KBM-7 (cell line): ENCODE measurements around the gene OSBPL9.
"Not testable (repeated sequence)": the region's sequence is repeated elsewhere in the genome, so short reads cannot be mapped to it uniquely, and the experiment has no call there.

Experiments used
- DNase-seq: peaks from one replicate; pipeline ENCODE4 v3.0.0-alpha.2; 2015
- in situ Hi-C: fragments of 300-500 bp; cut with MboI; formaldehyde crosslinking; loops from 2 replicates; pipeline ENCODE4 v1.14.3; 2020; ENCODE audit warnings: low sequenced_read_pairs, low pct_unique_long_range_greater_than_20kb, mixed read lengths

The OSBPL9 gene

DNA sequence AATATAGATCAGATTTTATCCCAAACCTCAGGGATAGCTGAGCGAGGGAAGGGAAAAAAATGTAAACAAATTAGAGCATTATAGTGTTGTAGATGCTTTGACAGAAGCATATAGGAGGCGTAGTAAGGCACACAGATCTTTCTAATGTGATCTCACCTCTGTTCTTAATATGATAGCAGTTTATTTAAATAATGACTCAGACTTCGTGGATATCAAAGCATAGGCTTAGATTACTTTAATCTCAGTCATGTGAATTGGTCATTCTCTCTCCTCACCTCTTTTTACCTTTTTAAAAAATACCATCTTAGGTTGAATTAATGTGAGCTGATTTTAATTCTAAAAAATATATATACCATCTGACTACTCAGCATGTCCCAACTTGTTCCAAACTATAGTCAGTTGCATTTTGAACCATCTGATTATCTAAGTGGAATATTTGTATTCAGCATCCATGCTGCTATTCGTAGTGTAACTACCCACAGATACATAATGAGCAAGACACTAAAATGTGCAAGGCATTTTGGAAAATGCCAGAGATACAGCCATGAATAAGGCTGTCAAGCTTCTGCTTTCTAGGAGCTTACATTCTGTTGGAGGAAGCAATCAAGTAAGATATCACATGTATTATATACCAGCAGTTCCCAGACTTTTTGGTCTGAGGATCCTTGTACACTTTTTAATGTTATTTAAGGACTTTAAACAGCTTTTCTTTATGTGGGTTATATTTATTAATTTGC, 76.7 kb downstream of the OSBPL9 start:
- in situ Hi-C loops = no loop called here
- DNase-seq = peak; percentile 22

DNA sequence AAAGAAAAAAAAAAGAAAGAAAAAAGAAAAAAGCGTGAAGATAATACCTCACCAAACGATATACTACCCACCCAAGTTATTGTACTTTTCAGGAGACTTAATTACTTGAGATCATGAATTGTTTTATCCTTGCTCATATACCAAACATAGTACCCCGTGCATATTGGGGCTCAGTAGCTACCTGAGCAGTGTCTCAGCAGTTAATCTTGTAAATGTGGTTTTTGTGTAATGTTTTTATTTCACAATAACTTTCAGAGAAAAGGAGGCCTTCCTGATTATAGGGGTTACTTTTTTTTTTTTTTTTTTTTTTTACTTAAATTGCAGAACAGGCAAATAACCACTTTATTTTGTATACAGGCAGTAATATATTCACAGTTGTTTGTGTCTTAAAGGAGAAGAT, 80.3 kb downstream of the OSBPL9 start:
- no peak for DNase-seq
- in situ Hi-C loops = no loop called here

DNA sequence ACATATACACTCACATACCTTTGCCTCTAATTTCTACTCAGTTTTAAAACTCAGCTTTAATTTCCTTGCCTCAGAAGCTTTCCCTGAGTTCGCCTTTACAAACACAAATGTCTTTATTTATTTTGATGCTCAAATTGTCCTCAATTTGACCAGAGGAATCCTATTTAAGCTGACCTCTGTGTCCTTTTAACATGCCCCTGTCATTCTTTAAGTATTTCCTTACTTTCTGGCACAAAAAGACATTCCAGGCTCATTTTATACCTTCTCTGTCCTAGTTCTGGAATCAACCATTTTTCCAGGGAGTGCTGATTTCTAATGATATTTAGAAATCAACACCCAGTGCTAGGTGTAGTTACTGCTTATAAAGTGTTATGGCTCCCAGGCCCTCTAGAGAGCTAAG, 82.5 kb downstream of the OSBPL9 start:
- no peak for DNase-seq
- in situ Hi-C loops = no loop called here

DNA sequence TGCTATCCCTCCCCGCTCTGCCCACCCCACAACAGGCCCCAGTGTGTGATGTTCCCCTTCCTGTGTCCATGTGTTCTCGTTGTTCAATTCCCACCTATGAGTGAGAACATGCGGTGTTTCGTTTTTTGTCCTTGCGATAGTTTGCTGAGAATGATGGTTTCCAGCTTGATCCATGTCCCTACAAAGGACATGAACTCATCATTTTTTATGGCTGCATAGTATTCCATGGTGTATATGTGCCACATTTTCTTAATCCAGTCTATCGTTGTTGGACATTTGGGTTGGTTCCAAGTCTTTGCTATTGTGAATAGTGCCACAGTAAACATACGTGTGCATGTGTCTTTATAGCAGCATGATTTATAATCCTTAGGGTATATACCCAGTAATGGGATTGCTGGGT, 84.9 kb downstream of the OSBPL9 start:
- in situ Hi-C loops, DNase-seq: not testable (repeated sequence)

DNA sequence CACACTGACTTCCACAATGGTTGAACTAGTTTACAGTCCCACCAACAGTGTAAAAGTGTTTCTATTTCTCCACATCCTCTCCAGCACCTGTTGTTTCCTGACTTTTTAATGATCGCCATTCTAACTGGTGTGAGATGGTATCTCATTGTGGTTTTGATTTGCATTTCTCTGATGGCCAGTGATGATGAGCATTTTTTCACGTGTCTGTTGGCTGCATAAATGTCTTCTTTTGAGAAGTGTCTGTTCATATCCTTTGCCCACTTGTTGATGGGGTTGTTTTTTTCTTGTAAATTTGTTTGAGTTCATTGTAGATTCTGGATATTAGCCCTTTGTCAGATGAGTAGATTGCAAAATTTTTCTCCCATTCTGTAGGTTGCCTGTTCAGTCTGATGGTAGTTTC, 85.3 kb downstream of the OSBPL9 start:
- in situ Hi-C loops, DNase-seq: not testable (repeated sequence)

DNA sequence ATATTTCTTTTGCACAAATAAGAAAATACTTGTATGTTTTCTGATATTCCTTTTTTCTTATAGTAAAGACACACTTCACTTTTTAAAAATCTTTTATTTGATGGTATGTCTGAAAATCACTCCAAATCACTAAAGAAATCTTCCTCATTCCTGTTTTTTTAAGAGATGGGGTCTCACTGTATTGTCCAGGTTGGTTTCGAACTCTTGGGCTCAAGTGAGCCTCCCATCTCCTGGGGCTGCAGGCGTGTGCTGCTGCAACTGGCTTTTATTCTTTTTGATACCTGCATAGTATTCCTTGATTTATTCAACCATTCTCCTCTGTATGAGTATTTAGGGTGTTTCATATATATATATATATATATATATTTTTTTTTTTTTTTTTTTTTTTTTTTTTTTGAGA, 88.1 kb downstream of the OSBPL9 start:
- no peak for DNase-seq
- in situ Hi-C loops = no loop called here

DNA sequence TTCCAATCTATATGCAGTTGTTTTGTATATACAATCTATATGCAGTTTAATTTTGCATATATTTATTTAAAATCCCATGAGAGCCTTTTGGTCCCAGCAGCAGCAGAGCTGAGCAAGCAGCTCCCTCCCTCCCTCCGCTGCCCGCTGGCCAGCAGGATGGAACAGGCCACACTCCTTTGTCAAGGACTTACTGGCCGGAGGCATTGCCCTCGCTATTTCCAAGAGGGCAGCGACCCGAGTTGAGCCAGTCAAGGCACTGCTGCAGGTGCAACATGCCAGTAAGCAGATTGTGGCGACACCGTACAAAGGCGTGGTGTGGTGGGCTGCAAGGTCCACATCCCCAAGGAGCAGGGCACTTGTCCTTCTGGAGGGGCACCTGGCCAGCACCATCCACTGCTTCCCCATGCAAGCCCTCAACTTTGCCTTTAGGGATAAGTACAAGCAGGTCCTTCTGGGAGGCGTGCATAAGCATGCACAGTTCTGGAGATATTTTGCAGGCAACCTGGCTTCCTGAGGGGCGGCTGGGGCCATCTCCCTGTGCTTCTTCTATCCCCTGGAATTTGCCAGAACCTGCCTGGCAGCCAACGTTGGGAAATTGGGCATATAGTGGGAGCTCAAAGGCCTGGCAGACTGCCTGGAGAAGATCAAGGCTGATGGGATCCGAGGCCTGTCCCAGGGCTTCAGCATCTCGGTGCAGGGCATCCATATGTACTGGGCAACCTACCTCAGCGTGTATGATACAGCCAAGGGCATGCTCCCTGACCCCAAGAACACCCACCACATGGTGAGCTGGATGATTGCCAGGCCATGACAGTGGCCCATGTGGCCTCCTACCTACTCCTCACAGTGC, 92.2 kb downstream of the OSBPL9 start:
- in situ Hi-C loops = no loop called here
- DNase-seq = no peak

DNA sequence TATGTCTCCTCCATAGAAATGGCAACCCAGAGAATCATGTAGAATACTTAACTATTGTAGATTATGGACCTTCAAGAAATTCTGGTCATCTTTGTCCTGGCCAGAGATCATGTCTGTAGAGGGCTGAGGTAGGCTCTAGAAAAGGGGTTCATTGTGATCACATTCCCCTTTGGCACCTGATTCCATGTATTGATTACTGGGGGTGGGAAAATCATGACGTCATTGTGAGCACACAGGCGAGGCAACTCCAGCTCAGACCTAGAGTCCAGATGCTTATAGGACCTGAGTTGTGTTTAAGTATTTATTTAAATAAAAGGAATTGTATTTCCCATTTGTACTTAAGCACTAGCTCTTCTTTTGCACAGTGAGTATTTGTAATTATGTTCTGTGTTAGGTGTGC, 93.1 kb downstream of the OSBPL9 start:
- in situ Hi-C loops = no loop called here

DNA sequence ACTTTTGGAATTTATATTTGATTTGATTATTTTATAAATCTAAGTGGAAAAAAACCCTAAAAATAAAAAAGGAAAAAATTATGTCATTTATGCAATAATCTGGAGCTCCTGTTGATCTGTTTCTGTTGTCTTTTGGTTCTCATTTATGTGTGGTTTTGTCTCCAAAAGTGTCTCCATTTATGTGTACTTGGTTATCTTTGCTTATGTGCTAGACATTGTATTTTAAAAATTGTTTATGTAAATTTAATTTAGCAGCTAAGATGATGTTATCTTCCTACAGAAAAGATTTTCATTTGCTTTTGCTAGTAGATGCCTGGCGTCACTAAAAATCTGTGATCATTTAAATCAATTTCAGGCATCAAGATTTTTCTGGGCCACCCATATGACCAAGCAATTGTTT, 95.7 kb downstream of the OSBPL9 start:
- in situ Hi-C loops = no loop called here
- no peak for DNase-seq

More for the DNA sequence above, 93.1 kb downstream of the OSBPL9 start:
- no peak for DNase-seq

DNA sequence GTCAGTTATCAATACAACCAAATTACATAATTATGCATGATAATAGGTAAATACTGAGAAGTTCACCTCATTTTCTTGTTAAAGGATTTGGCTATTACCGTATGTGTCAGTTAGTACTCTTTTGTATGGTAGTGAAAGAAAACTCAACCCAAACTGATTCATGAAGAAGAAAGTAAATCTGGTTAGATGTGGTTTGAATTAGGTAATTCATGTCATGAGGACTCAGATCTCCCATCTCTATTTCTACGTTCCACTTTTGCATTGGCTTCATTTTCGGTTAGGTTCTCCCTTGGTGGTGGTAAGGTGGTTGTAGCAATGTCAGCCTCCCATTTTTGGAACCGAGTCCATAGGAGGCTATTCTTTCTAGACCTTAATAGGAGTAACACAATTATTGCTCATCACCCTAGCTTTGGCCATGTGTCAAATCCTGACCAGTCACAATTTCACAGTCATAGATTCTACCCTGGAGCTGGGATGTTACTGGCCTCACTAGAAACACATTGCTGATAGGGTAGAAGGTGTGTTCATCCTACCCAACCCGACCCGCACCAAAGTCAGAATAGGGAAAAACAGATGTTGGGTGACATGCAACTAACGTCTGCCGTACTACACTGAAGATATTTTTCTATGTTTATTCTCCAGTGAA, 97.6 kb downstream of the OSBPL9 start:
- DNase-seq = no peak
- in situ Hi-C loops = no loop called here

DNA sequence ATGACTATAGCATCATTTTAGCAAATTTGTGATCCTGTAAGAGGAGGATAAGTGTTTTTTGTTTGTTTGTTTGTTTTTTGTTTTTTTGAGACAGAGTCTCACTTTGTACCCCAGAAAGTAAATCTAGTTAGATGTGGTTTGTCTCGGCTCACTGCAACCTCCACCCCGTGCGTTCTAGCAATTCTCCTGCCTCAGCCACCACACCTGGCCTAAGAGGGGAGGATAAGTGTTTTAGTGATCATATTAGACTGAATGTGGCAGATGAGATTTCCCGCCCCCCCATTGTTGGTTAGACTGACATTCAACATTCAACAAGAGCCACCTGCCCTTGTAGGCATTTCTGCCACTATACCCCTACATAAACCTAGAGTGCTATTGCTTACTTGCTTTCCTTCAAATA, 98.5 kb downstream of the OSBPL9 start:
- in situ Hi-C loops = no loop called here
- no peak for DNase-seq

DNA sequence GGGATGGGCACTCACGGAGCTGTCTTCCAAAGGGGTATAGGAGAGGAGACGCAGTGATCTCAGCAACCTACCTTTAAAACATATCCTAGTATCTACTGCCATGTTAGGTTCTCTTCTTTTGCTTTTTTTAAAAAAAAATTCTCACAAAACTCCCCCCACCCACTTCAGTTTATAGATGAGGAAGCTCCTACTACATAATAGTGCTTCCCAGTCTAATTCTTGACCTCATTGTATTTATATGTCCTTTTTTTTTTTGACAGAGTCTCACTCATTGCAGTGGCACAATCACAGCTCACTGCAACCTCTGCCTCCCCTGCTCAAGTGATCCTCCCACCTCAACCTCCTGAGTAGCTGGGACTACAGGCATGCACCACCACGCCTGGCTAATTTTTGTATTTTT, 99.9 kb downstream of the OSBPL9 start:
- DNase-seq = no peak
- in situ Hi-C loops = no loop called here

DNA sequence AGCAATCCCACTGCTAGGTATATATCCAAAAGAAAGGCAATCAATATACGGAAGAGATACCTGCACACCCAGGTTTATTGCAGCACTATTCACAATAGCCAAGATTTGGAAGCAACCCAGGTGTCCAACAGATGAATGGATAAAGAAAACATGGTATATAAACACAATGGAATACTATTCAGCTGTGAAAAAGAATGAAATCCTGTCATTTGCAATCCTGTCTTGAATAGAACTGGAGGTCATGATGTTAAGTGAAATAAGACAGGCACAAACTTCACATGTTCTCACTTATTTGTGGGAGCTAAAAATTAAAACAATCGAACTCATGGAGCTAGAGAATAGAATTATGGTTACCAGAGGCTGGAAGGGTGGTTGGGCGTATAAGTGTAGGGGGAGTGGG, 101.0 kb downstream of the OSBPL9 start:
- DNase-seq = no peak
- in situ Hi-C loops = no loop called here

DNA sequence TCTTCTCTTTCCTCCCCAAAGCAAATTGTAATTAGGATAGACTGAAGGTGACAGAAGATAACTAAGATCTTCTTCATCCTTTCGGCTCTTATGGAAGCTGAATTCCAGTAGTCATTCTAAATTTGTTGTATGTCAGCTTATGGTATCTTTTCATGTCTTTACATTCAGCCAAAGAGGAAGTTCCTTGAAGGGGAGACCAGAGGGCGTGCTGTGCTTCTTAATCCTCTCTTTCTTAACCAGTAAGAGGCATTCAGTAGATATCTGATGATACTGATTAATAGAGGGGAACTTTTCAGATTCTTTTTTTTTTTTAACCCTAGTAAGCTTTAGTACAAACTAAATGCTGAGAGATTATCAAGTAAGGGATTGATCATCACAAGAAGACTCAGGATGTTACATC, 102.3 kb downstream of the OSBPL9 start:
- peak; percentile 60 for DNase-seq

DNA sequence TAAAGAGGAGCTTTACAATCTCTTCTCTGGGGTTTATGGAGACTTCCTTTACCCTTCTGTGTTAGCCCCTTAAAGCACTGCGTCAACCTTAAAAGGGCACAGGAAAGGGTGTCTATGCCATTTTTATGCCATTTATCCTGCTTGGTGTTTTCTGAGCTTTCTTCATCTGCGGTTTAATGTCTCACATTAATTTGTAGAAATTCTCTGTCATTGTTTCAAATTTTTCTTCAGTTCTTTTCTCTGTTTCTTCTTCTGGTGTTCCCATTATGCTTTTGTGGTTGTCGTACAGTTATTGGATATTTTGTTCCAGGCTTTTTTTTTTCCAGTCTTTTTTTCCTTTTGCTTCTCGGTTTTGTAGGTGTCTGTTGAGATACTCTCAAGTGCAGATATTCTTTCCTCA, 107.9 kb downstream of the OSBPL9 start:
- DNase-seq = no peak
- in situ Hi-C loops = no loop called here

More for the DNA sequence above, 102.3 kb downstream of the OSBPL9 start:
- in situ Hi-C loops = no loop called here

DNA sequence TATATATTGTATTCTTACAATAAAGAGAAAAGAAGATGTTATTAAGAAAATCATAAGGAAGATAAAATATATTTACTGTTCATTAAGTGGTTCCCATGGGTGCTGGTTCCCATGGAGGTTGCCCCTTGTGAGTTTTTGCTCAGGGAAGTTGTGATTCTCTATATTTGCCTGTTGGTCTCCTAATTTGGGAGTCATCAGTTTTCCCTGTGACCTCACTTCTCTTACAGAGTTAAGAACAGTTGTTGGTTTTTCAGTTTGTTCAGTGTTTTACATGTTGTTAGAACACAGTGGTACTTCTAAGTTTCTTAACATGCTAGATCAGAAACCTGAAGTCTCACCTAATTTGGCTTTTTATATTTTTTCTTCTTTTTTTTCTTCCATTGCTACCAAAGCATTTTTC, 109.2 kb downstream of the OSBPL9 start:
- in situ Hi-C loops = no loop called here

DNA sequence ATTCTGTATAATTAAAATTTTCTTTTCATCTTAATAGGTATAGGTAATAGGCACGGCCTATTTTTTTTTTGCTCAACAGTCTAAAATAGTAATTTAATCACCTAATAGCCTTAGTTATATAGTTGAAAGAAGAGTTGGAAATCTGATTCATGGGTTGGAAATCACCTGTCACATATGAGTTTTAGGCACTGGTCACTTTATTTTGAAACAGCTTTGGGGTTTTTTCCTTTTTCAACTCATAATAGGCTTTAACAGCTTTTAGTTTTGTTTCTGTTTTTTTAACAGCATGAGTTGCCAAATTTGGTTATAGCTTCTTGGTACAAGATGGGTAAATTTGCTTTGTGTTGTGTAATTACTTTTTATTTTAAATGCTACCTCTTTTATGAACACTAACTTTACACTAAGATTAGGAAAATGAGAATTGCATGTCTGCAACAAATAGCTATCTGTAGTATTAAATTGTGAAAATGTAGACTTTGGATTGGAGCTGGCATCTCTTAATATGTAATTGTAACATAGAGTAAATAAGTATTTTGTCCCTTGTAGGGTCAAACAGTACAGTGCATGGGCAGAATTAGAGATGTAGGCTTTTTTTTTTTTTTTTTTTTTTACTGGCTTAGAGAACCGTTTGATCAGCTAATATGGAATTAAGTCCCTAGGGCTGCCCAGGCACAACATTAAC, 109.8 kb downstream of the OSBPL9 start:
- DNase-seq = no peak
- in situ Hi-C loops = no loop called here

More for the DNA sequence above, 109.2 kb downstream of the OSBPL9 start:
- no peak for DNase-seq

DNA sequence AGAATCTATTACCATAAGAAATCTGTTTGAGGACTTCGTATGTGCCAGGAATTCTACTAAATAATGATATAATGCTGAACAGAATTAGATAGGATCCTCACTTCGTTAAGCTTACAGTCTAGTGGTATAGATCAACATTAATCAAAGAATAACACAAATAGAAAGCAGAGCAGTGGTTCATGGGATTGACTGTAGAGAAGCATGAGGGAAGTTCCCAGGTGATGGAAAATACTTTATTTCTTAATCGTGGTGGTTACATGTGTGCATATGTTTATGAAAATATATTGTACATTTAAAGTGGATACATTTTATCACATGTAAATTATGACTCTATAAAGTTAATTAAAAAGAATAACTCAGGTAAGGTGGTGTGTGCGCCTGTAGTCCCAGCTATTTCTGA, 110.5 kb downstream of the OSBPL9 start:
- in situ Hi-C loops = no loop called here

DNA sequence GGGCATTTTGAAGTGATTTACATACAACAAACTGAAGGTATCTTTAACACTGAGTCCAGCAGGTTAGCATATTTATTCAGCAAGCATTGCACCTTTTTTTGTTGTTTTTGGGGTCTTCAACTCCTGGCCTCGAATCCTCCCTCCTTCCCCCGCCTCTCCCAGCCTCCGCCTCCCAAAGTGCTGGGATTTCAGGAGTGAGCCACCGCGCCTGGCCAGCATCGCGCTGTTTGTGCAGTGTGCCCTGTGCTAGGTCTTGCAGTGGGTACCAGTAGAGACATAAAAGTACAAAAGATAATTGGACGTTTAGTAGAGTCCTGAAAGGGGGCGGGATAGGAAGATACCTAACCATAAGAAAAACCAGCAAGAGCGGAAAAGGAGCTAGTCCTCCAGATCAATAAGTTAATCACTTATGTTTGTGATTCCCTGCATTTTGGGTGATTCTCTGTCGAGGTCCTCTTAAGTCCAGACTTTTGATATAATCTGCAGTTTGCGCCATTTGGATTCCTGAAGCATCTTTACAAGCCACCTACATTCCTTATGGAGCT, 111.8 kb downstream of the OSBPL9 start:
- in situ Hi-C loops = no loop called here
- DNase-seq = no peak

More for the DNA sequence above, 110.5 kb downstream of the OSBPL9 start:
- no peak for DNase-seq
